Large intestine (tissue), 3 donors: ENCODE results near the gene CTNNA3. TPM values are rescaled to one million over a fixed set of nuclear protein-coding genes. Genes with fewer than 3 reads are reported as not detected.
A peak's percentile ranks its signal among the peaks of the same experiment; 100 is the strongest.

Source experiments
- DNase-seq, 2 donors: peaks; one replicate each; pipeline versions ENCODE4 v3.0.0 to v3.0.0-alpha.2; 2013
- H3K27ac ChIP-seq: one replicate; pipeline ENCODE4 v1.5.1; 2013; ENCODE audit warnings: low read length
- H3K27me3 ChIP-seq: 2 replicates; pipeline ENCODE4 v1.6.1; 2013; ENCODE audit warnings: low read length; ENCODE audit not compliant: control insufficient read depth, insufficient read depth
- H3K36me3 ChIP-seq: 2 replicates; pipeline ENCODE4 v1.6.1; 2013; ENCODE audit warnings: low read length; ENCODE audit not compliant: control insufficient read depth, insufficient read depth
- H3K4me1 ChIP-seq: one replicate; pipeline ENCODE4 v1.6.1; 2013; ENCODE audit warnings: low read length; ENCODE audit not compliant: control insufficient read depth, insufficient read depth
- H3K4me3 ChIP-seq: one replicate; pipeline ENCODE4 v1.5.1; 2013; ENCODE audit warnings: low read length
- H3K9me3 ChIP-seq: one replicate; pipeline ENCODE4 v1.6.1; 2013; ENCODE audit warnings: mild to moderate bottlenecking, low read depth, low read length, moderate library complexity; ENCODE audit not compliant: control insufficient read depth
- WGBS: methylation state at CpG from one replicate; pipeline ENCODE4 v1.1.5; 2013; ENCODE audit warnings: low lambda C conversion rate; ENCODE audit not compliant: insufficient coverage; 5-methylcytosine and 5-hydroxymethylcytosine counted together
- polyA plus RNA-seq: library from polyadenylated mRNA; unstranded; fragments of 120-200 nt; gene quantifications from one replicate; pipeline ENCODE4 v1.2.1, GENCODE V29; 2013

Gene CTNNA3
- polyA plus RNA-seq, 1 donor: 2.3 TPM

DNA sequence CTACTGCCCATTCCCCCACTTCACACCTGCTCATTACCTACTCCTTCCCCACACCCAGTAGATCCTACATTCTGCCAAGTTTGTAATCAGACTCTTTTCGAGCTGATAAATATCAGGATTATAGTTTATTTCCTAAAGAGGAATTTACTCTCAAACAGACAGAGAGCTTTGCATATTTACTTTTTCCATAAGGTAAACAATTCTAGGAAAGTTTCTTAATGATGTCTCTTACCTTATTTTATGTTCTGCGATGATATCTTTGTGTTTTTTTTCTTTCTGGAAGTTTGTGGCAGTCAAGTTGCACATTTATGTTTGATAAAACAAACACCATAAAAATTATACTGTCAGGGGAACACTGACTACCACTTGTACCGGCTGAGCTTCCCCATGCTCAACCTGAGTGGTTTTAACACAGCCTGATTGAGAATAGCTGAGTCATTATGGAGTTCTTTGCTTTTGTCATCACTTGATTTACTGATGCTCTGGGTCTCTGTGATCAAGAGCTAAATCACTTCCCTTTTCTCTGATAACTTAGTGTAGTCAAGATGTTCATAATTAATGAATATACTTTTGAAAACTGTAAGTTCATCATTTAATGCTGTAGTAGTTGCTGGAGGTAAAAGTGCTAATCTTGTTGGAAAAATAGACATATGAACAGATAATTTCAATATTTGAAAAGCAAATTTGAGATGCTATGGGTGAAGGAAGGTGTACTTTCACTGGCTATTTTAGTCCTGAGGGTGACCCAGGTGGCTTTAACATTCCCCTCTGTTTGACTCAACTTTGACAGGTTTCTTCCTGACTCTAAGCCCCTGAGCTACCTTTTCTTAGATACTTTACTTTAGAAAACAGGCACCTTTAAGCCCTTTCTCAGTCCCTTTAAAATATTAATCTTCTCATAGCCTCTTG is 1804.7 kb downstream of the CTNNA3 start:
- H3K4me1 ChIP-seq: no peaks in the 10 kb centered on the region
- H3K36me3 ChIP-seq: no peaks in the 10 kb centered on the region
- H3K27ac ChIP-seq: no peak overlapping the region
- H3K9me3 ChIP-seq: peaks cover 3% of the 10 kb centered on the region
- WGBS: 9% methylated on average over 1 of the region's 3 CpGs
- peak in 1 of 2 donors; percentile 32 for DNase-seq
- H3K27me3 ChIP-seq: no peaks in the 10 kb centered on the region
- H3K4me3 ChIP-seq: no peak overlapping the region

- Histone ChIP-seq H3K27ac (no peak overlapping the region), H3K27me3 (no peaks in the 10 kb centered on the region), H3K4me1 (no peaks in the 10 kb centered on the region), H3K9me3 (no peaks in the 10 kb centered on the region), H3K4me3 (no peak overlapping the region), H3K36me3 (no peaks in the 10 kb centered on the region)
- DNase-seq: no peak
These were observed 1831.5 kb downstream of the CTNNA3 start for GRCh38 chr10:65864529-65864928.

- Histone ChIP-seq H3K36me3 (no peaks in the 10 kb centered on the region), H3K4me1 (no peaks in the 10 kb centered on the region), H3K9me3 (no peaks in the 10 kb centered on the region), H3K27me3 (no peaks in the 10 kb centered on the region), H3K4me3 (no peak overlapping the region), H3K27ac (no peak overlapping the region)
- DNase-seq: no peak
These were observed 1832.0 kb downstream of the CTNNA3 start for GRCh38 chr10:65864036-65864435.

Other genes with a start within 250 kb of the CTNNA3 start
- gene DNAJC12, start 142.0 kb upstream of the CTNNA3 start, polyA plus RNA-seq: 10.4 TPM
- gene SIRT1, start 188.5 kb upstream of the CTNNA3 start, polyA plus RNA-seq: 20.6 TPM